HepG2 (cell line): ENCODE results near the gene CDK5R1. TPM values are rescaled to one million over a fixed set of nuclear protein-coding genes. Genes with fewer than 3 reads are reported as not detected.

Experiments
- ATAC-seq: fragments of 200-7000 bp; cut with Tn5 transposase; 3 replicates; pipeline ENCODE4 v1.9.1; 2020; ENCODE audit warnings: mild to moderate bottlenecking, moderate library complexity
- BruUV-seq: library from RNA; stranded (reverse); fragments of 400-500 nt; replicated peaks from 2 replicates; lab custom pipeline; 2021; lab: Mats Ljungman, UMichigan
- CTCF ChIA-PET: fragments of 300-600 bp; formaldehyde crosslinking; extraction: SDS; loops from one replicate; lab custom pipeline; 2021; ENCODE audit warnings: low total read pairs, inconsistent platforms, low intra/inter-chr PET ratio; lab: Yijun Ruan, JAX
- POLR2A ChIA-PET: fragments of 350-600 bp; sonication (Branson Sonifier 250); formaldehyde crosslinking; loops from one replicate; lab custom pipeline; 2020; ENCODE audit warnings: antibody characterized with exemption, inconsistent platforms; lab: Yijun Ruan, JAX
- DNase-seq: peaks from one replicate; pipeline ENCODE4 v3.0.0-alpha.2; 2015; ENCODE audit warnings: low spot score
- FAIRE-seq: peaks from 3 replicates; lab custom pipeline; 2011; peaks lifted over from hg19 to GRCh38; lab: Jason Lieb, UNC
- H2AFZ ChIP-seq: one replicate; pipeline ENCODE4 v1.6.1; 2011; ENCODE audit warnings: low read length, inconsistent platforms
- H3K27ac ChIP-seq: fragments of 300-600 bp; 3 replicates; pipeline ENCODE4 v1.8.0; 2011; ENCODE audit warnings: mixed run types, mild to moderate bottlenecking, mixed read lengths, low read length, inconsistent platforms; ENCODE audit not compliant: insufficient read depth; ENCODE audit errors: extremely low read length
- H3K27me3 ChIP-seq, 2 experiments: fragments of 200-600 bp in 1 of 2; 2 replicates in 1 of 2; 3 replicates in 1 of 2; pipeline versions ENCODE4 v1.6.0 to v1.8.0; 2011; ENCODE audit warnings: low read length in 2 of 2, mild to moderate bottlenecking in 2 of 2, moderate library complexity in 2 of 2, inconsistent platforms in 1 of 2; ENCODE audit not compliant: insufficient read depth in 2 of 2, control insufficient read depth in 1 of 2
- H3K36me3 ChIP-seq, 2 experiments: fragments of 200-600 bp in 1 of 2; replicated peaks in 1 of 2; 2 replicates in 1 of 2; 3 replicates in 1 of 2; pipeline versions ENCODE4 v1.5.1 to v1.8.0; 2011; ENCODE audit warnings: low read length in 2 of 2, inconsistent platforms in 1 of 2; ENCODE audit not compliant: insufficient read depth in 2 of 2, control insufficient read depth in 1 of 2
- H3K4me1 ChIP-seq: 2 replicates; pipeline ENCODE4 v1.5.1; 2012; ENCODE audit warnings: low read length, inconsistent platforms; ENCODE audit not compliant: insufficient read depth
- H3K4me2 ChIP-seq: 2 replicates; pipeline ENCODE4 v1.6.0; 2011; ENCODE audit warnings: low read depth, low read length, inconsistent platforms
- H3K4me3 ChIP-seq, 3 experiments: fragments of 200-600 bp in 1 of 3; sonication (generic), shearing (Covaris generic) in 1 of 3; replicated peaks in 1 of 3; 2 replicates each; pipeline ENCODE4 v1.5.1; 2011 to 2016; ENCODE audit warnings: low read length in 3 of 3, inconsistent platforms in 2 of 3, low read depth in 2 of 3, mild to moderate bottlenecking in 2 of 3, control low read depth in 1 of 3, mixed read lengths in 1 of 3; ENCODE audit not compliant: insufficient read depth in 1 of 3
- H3K79me2 ChIP-seq: one replicate; pipeline ENCODE4 v1.6.1; 2011; ENCODE audit warnings: low read length, inconsistent platforms; ENCODE audit not compliant: insufficient read depth
- H3K9ac ChIP-seq: 2 replicates; pipeline ENCODE4 v1.6.0; 2011; ENCODE audit warnings: mild to moderate bottlenecking, low read depth, low read length, inconsistent platforms; ENCODE audit not compliant: insufficient read depth
- H3K9me3 ChIP-seq: 2 replicates; pipeline ENCODE4 v1.5.1; 2012; ENCODE audit warnings: mild to moderate bottlenecking, low read length
- H4K20me1 ChIP-seq: 2 replicates; pipeline ENCODE4 v1.6.0; 2011; ENCODE audit warnings: inconsistent platforms, mild to moderate bottlenecking, low read length, moderate library complexity; ENCODE audit not compliant: insufficient read depth
- ATF7 ChIP-seq, 2 experiments: fragments of 450-650 bp in 1 of 2; sonication (generic) in 1 of 2; formaldehyde crosslinking in 1 of 2; IDR thresholded peaks; 2 replicates each; pipeline versions ENCODE4 v1.4.0 to v1.6.1; 2016 to 2020; ENCODE audit warnings: antibody characterized with exemption in 1 of 2, mild to moderate bottlenecking in 1 of 2, missing genetic modification reagents in 1 of 2
- ELF1 ChIP-seq: sonication (generic); formaldehyde crosslinking; IDR thresholded peaks from 2 replicates; pipeline ENCODE4 v1.4.0; 2020; ENCODE audit warnings: missing genetic modification reagents
- FOXK1 ChIP-seq: sonication (generic); formaldehyde crosslinking; IDR thresholded peaks from 2 replicates; pipeline ENCODE4 v1.4.0; 2020; ENCODE audit warnings: low read depth, missing genetic modification reagents, borderline replicate concordance
- ISL2 ChIP-seq: sonication (generic); formaldehyde crosslinking; IDR thresholded peaks from 2 replicates; pipeline ENCODE4 v1.5.0; 2020; ENCODE audit warnings: missing genetic modification reagents
- MAFK ChIP-seq, 2 experiments: IDR thresholded peaks in 1 of 2; conservative IDR thresholded peaks in 1 of 2; 2 replicates each; pipeline ENCODE4 v1.6.1; 2011; ENCODE audit warnings: improper control_type of control experiment in 2 of 2, low read length in 2 of 2
- PHF21A ChIP-seq: sonication (generic); formaldehyde crosslinking; IDR thresholded peaks from 2 replicates; pipeline ENCODE4 v1.5.0; 2020; ENCODE audit warnings: mild to moderate bottlenecking, missing genetic modification reagents
- SALL2 ChIP-seq: sonication (generic); formaldehyde crosslinking; IDR thresholded peaks from 2 replicates; pipeline ENCODE4 v1.8.1; 2023; ENCODE audit warnings: mild to moderate bottlenecking, missing genetic modification reagents, inconsistent platforms
- SP2 ChIP-seq: sonication (generic); formaldehyde crosslinking; IDR thresholded peaks from 2 replicates; pipeline ENCODE4 v1.5.1; 2020; ENCODE audit warnings: mild to moderate bottlenecking, missing genetic modification reagents
- XBP1 ChIP-seq: sonication (generic); formaldehyde crosslinking; IDR thresholded peaks from 2 replicates; pipeline ENCODE4 v1.5.0; 2020; ENCODE audit warnings: missing genetic modification reagents
- ZNF496 ChIP-seq: sonication (generic); formaldehyde crosslinking; IDR thresholded peaks from 2 replicates; pipeline ENCODE4 v1.8.1; 2023; ENCODE audit warnings: mild to moderate bottlenecking, moderate library complexity, missing genetic modification reagents; ENCODE audit not compliant: insufficient replicate concordance
- ZNF746 ChIP-seq: sonication (generic); formaldehyde crosslinking; IDR thresholded peaks from 2 replicates; pipeline ENCODE4 v1.8.0; 2022; ENCODE audit warnings: mild to moderate bottlenecking, missing genetic modification reagents
- ZNF780A ChIP-seq: sonication (generic); formaldehyde crosslinking; IDR thresholded peaks from 2 replicates; pipeline ENCODE4 v1.8.0; 2022; ENCODE audit warnings: mild to moderate bottlenecking, missing genetic modification reagents, moderate library complexity
- ZNF878 ChIP-seq: sonication (generic); formaldehyde crosslinking; IDR thresholded peaks from 2 replicates; pipeline ENCODE4 v1.8.1; 2023; ENCODE audit warnings: mild to moderate bottlenecking, missing genetic modification reagents, moderate library complexity
- WGBS: methylation state at CpG from one replicate; pipeline ENCODE4 v1.1.6; 2017; ENCODE audit warnings: low lambda C conversion rate; 5-methylcytosine and 5-hydroxymethylcytosine counted together
- in situ Hi-C: cut with HindIII; loops from 2 replicates; pipeline ENCODE4 v1.10.0; 2017; ENCODE audit warnings: low pct_unique_long_range_greater_than_20kb; ENCODE audit not compliant: extremely low pct_ligation_motif_present
- intact Hi-C: fragments of 100-400 bp; cut with micrococcal nuclease; formaldehyde crosslinking; loops from one replicate; pipeline ENCODE4 v1.10.0; 2022; ENCODE audit not compliant: unreplicated experiment
- polyA plus RNA-seq, 8 experiments: library from polyadenylated mRNA; depleted of rRNA in 3 of 8; stranded (reverse) in 7 of 8; unstranded in 1 of 8; fragments of >200 nt; fragmentation: Illumina TruSeq in 4 of 8; extraction: Trizol in 4 of 8; gene quantifications; 2 replicates each; pipeline versions ENCODE4 v1.2.1 to v1.2.3, GENCODE V29; 2011 to 2016; ENCODE audit warnings: low read depth in 4 of 8, missing spikeins in 1 of 8, mixed read lengths in 1 of 8; ENCODE audit not compliant: insufficient read depth in 1 of 8
- total RNA-seq, 5 experiments: library from RNA; depleted of rRNA; stranded (reverse); fragments of >200 nt; fragmentation: Illumina TruSeq; extraction: Trizol; gene quantifications; 2 replicates each; pipeline ENCODE4 v1.2.3, GENCODE V29; 2016; ENCODE audit warnings: low read depth in 1 of 5

Gene CDK5R1
- total and polyA plus RNA-seq, 2 of the 13 experiments (the other 11 are each of a cell fraction or from before 2014, with no cell fraction given): 1.1 to 3.9 TPM

- intact Hi-C loops (loop anchor here (5.0 kb wide), 1 partner anchor 273 kb away; no protein-coding TSS in a partner anchor), in situ Hi-C loops (loop anchor here (10.0 kb wide), 1 partner anchor 270 kb away; no protein-coding TSS in a partner anchor)
- H3K9ac ChIP-seq: no peak overlapping the region
- no peaks in the 10 kb centered on the region for H3K27me3 ChIP-seq
- ATAC-seq: no peak
- H3K27ac ChIP-seq: no peak overlapping the region
- 91% methylated on average over 11 of the region's 11 CpGs for WGBS
- H3K4me1 ChIP-seq: peaks cover 39% of the 10 kb centered on the region
- DNase-seq: no peak
- no peak overlapping the region for H2AFZ ChIP-seq
- H3K79me2 ChIP-seq: no peaks in the 10 kb centered on the region
- H3K9me3 ChIP-seq: no peaks in the 10 kb centered on the region
- no TSS peak for BruUV-seq
- no peak overlapping the region for H3K4me3 ChIP-seq
- no peaks in the 10 kb centered on the region for H4K20me1 ChIP-seq
- H3K36me3 ChIP-seq: peaks cover 9 to 27% of the 10 kb centered on the region in 2 experiments; a peak in 4 of 5 replicates
- FAIRE-seq: no peak
- ChIA-PET CTCF (no interaction called here), POLR2A (no interaction called here)
- TF ChIP-seq MAFK (conservative IDR thresholded peaks at IDR 0.05 in 1 of 2, IDR thresholded peaks at IDR 0.05 in 1 of 2; ENCODE audit: low read length in 2 of 2) (no peak), XBP1 (CRISPR knock-in tag) (no peak), SP2 (no peak), ZNF780A (CRISPR knock-in tag) (no peak), ISL2 (CRISPR knock-in tag) (no peak), ZNF496 (no peak)
- no peak overlapping the region for H3K4me2 ChIP-seq
Measured at GRCh38 chr17:32484628-32485027, 2.2 kb upstream of the CDK5R1 start.

- Histone ChIP-seq H3K9ac (peak overlapping the region; percentile 56), H3K36me3 (peaks cover 6 to 22% of the 10 kb centered on the region in 2 experiments; a peak in 4 of 5 replicates), H3K4me2 (peak overlapping the region; percentile 71; the same call in 1 of the 2 replicates), H3K9me3 (no peaks in the 10 kb centered on the region), H3K27me3 (no peaks in the 10 kb centered on the region), H4K20me1 (no peaks in the 10 kb centered on the region), H3K27ac (peak overlapping the region; percentile 51), H3K79me2 (no peaks in the 10 kb centered on the region), H2AFZ (no peak overlapping the region), H3K4me1 (peaks cover 43% of the 10 kb centered on the region)
- BruUV-seq: TSS peak; percentile 89
- intact Hi-C loops (no loop called here), in situ Hi-C loops (loop anchor here (10.0 kb wide), 1 partner anchor 269 kb away; no protein-coding TSS in a partner anchor)
- POLR2A ChIA-PET: interaction anchor here (1.3 to 2.2 kb wide), 3 partner anchors 12 to 41 kb away, joined by 3 to 13 read pairs (median 4); partner anchors contain the start of gene PSMD11
- ATAC-seq: no peak
- no peak for FAIRE-seq
- DNase-seq: no peak
- TF ChIP-seq ELF1 (CRISPR knock-in tag) (no peak), ZNF878 (CRISPR knock-in tag) (0 out of 2 replicates have a peak, but pooled peaks have one; percentile 10), ZNF746 (CRISPR knock-in tag) (0 out of 2 replicates have a peak, but pooled peaks have one; percentile 18), SALL2 (no peak), ATF7 (IDR thresholded peaks at IDR 0.05) (no peak), ATF7 (CRISPR knock-in tag; IDR thresholded peaks at IDR 0.05) (no peak), FOXK1 (CRISPR knock-in tag) (no peak), PHF21A (CRISPR knock-in tag) (no peak)
- TF ChIP-seq, all 625 proteins: peak for 2
- 73% methylated on average over 12 of the region's 12 CpGs for WGBS
- peak overlapping the region in 1 of 3 experiments; percentile 67; a peak in 1 of 6 replicates for H3K4me3 ChIP-seq
- CTCF ChIA-PET: no interaction called here
Measured at GRCh38 chr17:32485261-32486110, 1.3 kb upstream of the CDK5R1 start.
